HG02840 (cell line): ENCODE results near the gene HOXB13.
"Not testable (repeated sequence)": the region's sequence is repeated elsewhere in the genome, so short reads cannot be mapped to it uniquely, and the experiment has no call there.

Experiments used
- ATAC-seq: cut with Tn5 transposase; IDR thresholded peaks from one replicate; pipeline ENCODE4 v1.9.1; 2021; ENCODE audit warnings: mild to moderate bottlenecking, moderate library complexity, moderate number of reproducible peaks; ENCODE audit not compliant: unreplicated experiment, low FRiP score

HOXB13 gene

GRCh38 chr17:48717367-48718226 is 11.0 kb downstream of the HOXB13 start:
- ATAC-seq: no peak

- ATAC-seq: not testable (repeated sequence)
These were observed 12.0 kb downstream of the HOXB13 start for GRCh38 chr17:48716549-48716948.

GRCh38 chr17:48715496-48716399 is 12.8 kb downstream of the HOXB13 start:
- ATAC-seq: no peak

- ATAC-seq: no peak
These were observed 17.4 kb downstream of the HOXB13 start for GRCh38 chr17:48711128-48711527.

GRCh38 chr17:48704361-48705248 is 23.9 kb downstream of the HOXB13 start:
- no peak for ATAC-seq

GRCh38 chr17:48701864-48702532 is 26.6 kb downstream of the HOXB13 start:
- ATAC-seq: no peak

- ATAC-seq: no peak
These were observed 35.4 kb downstream of the HOXB13 start for GRCh38 chr17:48693178-48693577.

GRCh38 chr17:48692049-48692448 is 36.5 kb downstream of the HOXB13 start:
- no peak for ATAC-seq

- no peak for ATAC-seq
These were observed 37.9 kb downstream of the HOXB13 start for GRCh38 chr17:48690655-48691054.

GRCh38 chr17:48681609-48682008 is 46.9 kb downstream of the HOXB13 start:
- ATAC-seq: no peak

- ATAC-seq: no peak
These were observed 49.0 kb downstream of the HOXB13 start for GRCh38 chr17:48679385-48680096.

- no peak for ATAC-seq
These were observed 50.2 kb downstream of the HOXB13 start for GRCh38 chr17:48678141-48678971.

GRCh38 chr17:48676963-48677558 is 51.5 kb downstream of the HOXB13 start:
- ATAC-seq: no peak
